ENCODE data around the gene EN1. TPM values are rescaled to one million over a fixed set of nuclear protein-coding genes. Genes with fewer than 3 reads are reported as not detected.

Gene EN1
- total and polyA plus RNA-seq, 2 of the 13 experiments (the other 11 are each of a cell fraction or from before 2014, with no cell fraction given), result not detected

DNA sequence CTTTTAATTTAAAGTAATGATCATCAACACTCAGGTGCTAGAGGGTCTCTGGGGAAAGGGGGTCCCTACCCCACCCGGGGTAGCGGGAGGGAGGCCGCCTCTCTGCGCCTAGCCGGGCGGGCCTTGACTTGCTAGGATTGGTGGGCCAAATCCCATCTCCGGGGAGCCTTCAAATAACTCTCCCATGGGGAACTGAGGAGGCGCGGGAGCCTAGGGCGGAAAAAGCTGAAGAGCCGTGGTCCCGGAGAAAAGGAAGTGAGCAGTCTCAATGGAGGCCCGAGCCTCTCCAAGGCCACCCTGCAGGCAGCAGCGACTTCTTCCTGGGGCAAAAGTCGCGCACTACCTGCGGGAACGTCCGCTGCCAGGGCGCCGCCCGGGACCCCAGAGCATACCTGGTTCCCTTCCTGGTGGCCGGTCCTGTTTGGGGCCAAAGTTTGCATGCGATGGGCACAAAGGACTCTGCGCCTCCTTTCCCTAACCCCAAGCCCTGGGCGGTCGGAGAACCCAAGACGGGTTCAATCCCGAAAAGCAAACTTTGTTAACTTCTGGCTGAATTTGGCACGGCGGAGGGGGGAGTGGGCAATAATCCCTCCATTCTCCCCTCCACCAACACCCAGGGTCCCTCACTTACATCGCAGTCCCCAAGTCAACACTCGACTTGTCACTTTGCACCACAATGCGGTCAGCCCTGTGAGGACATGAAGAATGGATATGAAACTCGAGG is 13.6 kb downstream of the EN1 start (continued):
- no peak for TF ChIP-seq ZBTB8A (CRISPR knock-in tag; IDR thresholded peaks at IDR 0.05; ENCODE audit: borderline replicate concordance, low read depth)
- TF ChIP-seq, protein P1, sequence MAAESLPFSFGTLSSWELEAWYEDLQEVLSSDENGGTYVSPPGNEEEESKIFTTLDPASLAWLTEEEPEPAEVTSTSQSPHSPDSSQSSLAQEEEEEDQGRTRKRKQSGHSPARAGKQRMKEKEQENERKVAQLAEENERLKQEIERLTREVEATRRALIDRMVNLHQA (CRISPR knock-in tag; IDR thresholded peaks at IDR 0.05), result no peak

GRCh38 chr2:118832791-118833715 is 14.4 kb downstream of the EN1 start:
- ChIA-PET POLR2A (no interaction called here), CTCF (ENCODE audit: low intra/inter-chr PET ratio, low total read pairs) (no interaction called here)
- 56% methylated on average over 34 of the region's 36 CpGs for WGBS (ENCODE audit: low lambda C conversion rate)
- in situ Hi-C loops (cut with HindIII; ENCODE audit: extremely low pct_ligation_motif_present, low pct_unique_long_range_greater_than_20kb) (no loop called here), intact Hi-C loops (cut with micrococcal nuclease; ENCODE audit: unreplicated experiment) (no loop called here)
- FAIRE-seq (no peak), ATAC-seq (no peak), DNase-seq (ENCODE audit: low spot score) (no peak)
- no peak overlapping the region for H3K27ac ChIP-seq (ENCODE audit: extremely low read length, insufficient read depth, low read length)
- H2AFZ ChIP-seq (ENCODE audit: low read length), result no peak overlapping the region
- H3K4me2 ChIP-seq (ENCODE audit: low read depth, low read length), result no peak overlapping the region
- no TSS peak for BruUV-seq (replicated peaks)
- TF ChIP-seq PRPF4 (IDR thresholded peaks at IDR 0.05; ENCODE audit: low read depth, low read length, poor library complexity, severe bottlenecking), result no peak
- TF ChIP-seq, protein P2, sequence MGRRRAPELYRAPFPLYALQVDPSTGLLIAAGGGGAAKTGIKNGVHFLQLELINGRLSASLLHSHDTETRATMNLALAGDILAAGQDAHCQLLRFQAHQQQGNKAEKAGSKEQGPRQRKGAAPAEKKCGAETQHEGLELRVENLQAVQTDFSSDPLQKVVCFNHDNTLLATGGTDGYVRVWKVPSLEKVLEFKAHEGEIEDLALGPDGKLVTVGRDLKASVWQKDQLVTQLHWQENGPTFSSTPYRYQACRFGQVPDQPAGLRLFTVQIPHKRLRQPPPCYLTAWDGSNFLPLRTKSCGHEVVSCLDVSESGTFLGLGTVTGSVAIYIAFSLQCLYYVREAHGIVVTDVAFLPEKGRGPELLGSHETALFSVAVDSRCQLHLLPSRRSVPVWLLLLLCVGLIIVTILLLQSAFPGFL (CRISPR knock-in tag; IDR thresholded peaks at IDR 0.05), result no peak
- no peak for TF ChIP-seq MXD1 (CRISPR knock-in tag; IDR thresholded peaks at IDR 0.05)
- no peak for TF ChIP-seq MAF1 (CRISPR knock-in tag; IDR thresholded peaks at IDR 0.05; ENCODE audit: borderline replicate concordance)
- TF ChIP-seq THYN1 (CRISPR knock-in tag; IDR thresholded peaks at IDR 0.05; ENCODE audit: borderline replicate concordance, low read depth), result no peak
- TF ChIP-seq DNMT1 (CRISPR knock-in tag; IDR thresholded peaks at IDR 0.05), result no peak
- TF ChIP-seq ZSCAN21 (CRISPR knock-in tag; IDR thresholded peaks at IDR 0.05; ENCODE audit: borderline replicate concordance), result no peak
- TF ChIP-seq KLF11 (CRISPR knock-in tag; IDR thresholded peaks at IDR 0.05), result no peak
- no peak for TF ChIP-seq REXO4 (CRISPR knock-in tag; IDR thresholded peaks at IDR 0.05; ENCODE audit: borderline replicate concordance)
- TF ChIP-seq ATF7-NPFF (CRISPR knock-in tag; IDR thresholded peaks at IDR 0.05; ENCODE audit: low read depth), result no peak
- no peak for TF ChIP-seq ZNF280B (CRISPR knock-in tag; IDR thresholded peaks at IDR 0.05; ENCODE audit: borderline replicate concordance)
- no peak for TF ChIP-seq KMT2A (CRISPR knock-in tag; IDR thresholded peaks at IDR 0.05)
- TF ChIP-seq FOSL1 (CRISPR knock-in tag; IDR thresholded peaks at IDR 0.05; ENCODE audit: borderline replicate concordance), result no peak
- H3K27me3 ChIP-seq (ENCODE audit: control insufficient read depth in 1 of 2, insufficient read depth in 2 of 2, low read length in 2 of 2), result peaks cover 11 to 41% of the 10 kb centered on the region in 2 experiments; a peak in 4 of 5 replicates
- no peaks in the 10 kb centered on the region for H3K79me2 ChIP-seq (ENCODE audit: insufficient read depth, low read length)
- no peaks in the 10 kb centered on the region for H3K9me3 ChIP-seq (ENCODE audit: low read length)
- H3K9ac ChIP-seq (ENCODE audit: insufficient read depth, low read depth, low read length), result no peak overlapping the region
- no peaks in the 10 kb centered on the region for H3K4me1 ChIP-seq (ENCODE audit: insufficient read depth, low read length)
- no peak overlapping the region for H3K4me3 ChIP-seq (replicated peaks in 1 of 3; ENCODE audit: insufficient read depth in 1 of 3, low read depth in 2 of 3, low read length in 3 of 3)
- no peaks in the 10 kb centered on the region for H4K20me1 ChIP-seq (ENCODE audit: insufficient read depth, low read length)
- H3K36me3 ChIP-seq (replicated peaks in 1 of 2; ENCODE audit: control insufficient read depth in 1 of 2, insufficient read depth in 2 of 2, low read length in 2 of 2), result no peaks in the 10 kb centered on the region
